ENCODE data around the gene PITPNB.

The PITPNB gene

DNA sequence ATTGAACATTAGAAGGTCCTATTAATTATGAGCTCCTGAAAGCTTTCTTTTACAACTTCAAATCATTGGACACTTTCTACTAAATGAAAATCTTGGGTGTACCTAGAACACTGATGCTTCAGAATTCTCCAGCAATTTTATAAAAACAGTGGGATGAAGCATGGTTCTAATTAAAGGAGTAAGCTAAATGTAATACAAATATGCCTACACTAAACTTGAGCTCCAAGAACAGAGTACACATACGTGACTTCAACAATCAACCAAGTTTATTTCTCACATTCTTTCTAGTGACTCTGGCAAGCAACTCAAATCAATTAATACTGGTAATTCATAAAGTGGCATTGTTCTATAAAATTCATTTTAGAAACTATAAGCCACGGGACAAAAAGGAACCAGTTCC lies 55.5 kb downstream of the PITPNB start:
- Histone ChIP-seq H3K36me3 (ENCODE audit: control insufficient read depth in 1 of 2, insufficient read depth in 2 of 2, low read length in 2 of 2) (peaks cover 3 to 25% of the 10 kb centered on the region in 2 donors), H3K9ac (ENCODE audit: low read depth in 1 of 2, low read length in 2 of 2) (no peak overlapping the region), H3K4me3 (ENCODE audit: low read depth in 1 of 2, low read length in 2 of 2) (no peak overlapping the region), H3K4me1 (ENCODE audit: control insufficient read depth in 1 of 2, insufficient read depth in 2 of 2, low read length in 2 of 2) (peaks cover 17 to 51% of the 10 kb centered on the region in 2 donors), H3K27ac (ENCODE audit: low read depth, low read length) (no peak overlapping the region), H3K9me3 (ENCODE audit: control insufficient read depth in 1 of 2, low read length in 2 of 2) (no peaks in the 10 kb centered on the region), H3K27me3 (ENCODE audit: control insufficient read depth in 1 of 2, insufficient read depth in 2 of 2, low read length in 2 of 2) (no peaks in the 10 kb centered on the region)

DNA sequence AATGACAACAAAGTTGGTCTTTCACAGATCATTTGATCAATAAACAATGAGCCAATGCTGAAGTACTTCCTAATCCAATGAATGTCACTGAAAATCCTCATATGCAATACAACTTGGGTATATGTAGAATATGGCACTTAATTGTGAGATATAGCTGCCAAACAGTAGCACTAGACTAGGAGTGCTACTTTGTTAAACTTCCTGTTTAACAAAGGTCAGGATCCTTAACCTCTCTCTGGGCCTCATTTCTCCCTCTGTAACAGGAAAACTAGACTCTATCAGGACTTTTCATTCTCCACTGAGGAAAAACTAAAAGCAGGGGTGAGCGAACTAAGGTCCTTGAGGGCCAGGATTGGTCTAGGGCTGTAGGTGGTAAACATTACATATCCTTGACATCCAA lies 56.1 kb downstream of the PITPNB start:
- Histone ChIP-seq H3K4me3 (ENCODE audit: low read depth in 1 of 2, low read length in 2 of 2) (no peak overlapping the region), H3K36me3 (ENCODE audit: control insufficient read depth in 1 of 2, insufficient read depth in 2 of 2, low read length in 2 of 2) (peaks cover 3 to 30% of the 10 kb centered on the region in 2 donors), H3K9ac (ENCODE audit: low read depth in 1 of 2, low read length in 2 of 2) (no peak overlapping the region), H3K27me3 (ENCODE audit: control insufficient read depth in 1 of 2, insufficient read depth in 2 of 2, low read length in 2 of 2) (no peaks in the 10 kb centered on the region), H3K27ac (ENCODE audit: low read depth, low read length) (no peak overlapping the region), H3K4me1 (ENCODE audit: control insufficient read depth in 1 of 2, insufficient read depth in 2 of 2, low read length in 2 of 2) (peaks cover 12 to 48% of the 10 kb centered on the region in 2 donors), H3K9me3 (ENCODE audit: control insufficient read depth in 1 of 2, low read length in 2 of 2) (no peaks in the 10 kb centered on the region)

DNA sequence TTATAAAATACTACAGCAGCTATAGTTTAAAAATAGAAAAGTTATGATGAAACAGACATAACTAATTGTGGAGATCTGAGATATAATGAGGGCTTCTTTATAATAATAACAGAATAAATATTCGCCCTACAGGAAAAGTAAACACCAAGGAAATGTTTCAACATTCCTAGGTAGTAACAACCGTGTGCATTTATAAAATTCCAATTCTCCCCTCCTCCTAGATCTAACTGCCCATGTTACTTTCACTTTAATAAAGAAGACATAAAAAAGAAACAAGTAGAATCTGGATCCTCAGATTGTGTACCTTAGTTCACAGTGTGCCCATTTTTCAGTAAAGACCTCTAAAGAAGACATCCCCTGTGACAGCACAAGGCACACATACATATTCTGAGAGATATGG lies 59.7 kb downstream of the PITPNB start:
- Histone ChIP-seq H3K4me1 (ENCODE audit: control insufficient read depth in 1 of 2, insufficient read depth in 2 of 2, low read length in 2 of 2) (peaks cover 10 to 29% of the 10 kb centered on the region in 2 donors), H3K36me3 (ENCODE audit: control insufficient read depth in 1 of 2, insufficient read depth in 2 of 2, low read length in 2 of 2) (peaks cover 18 to 58% of the 10 kb centered on the region in 2 donors), H3K4me3 (ENCODE audit: low read depth in 1 of 2, low read length in 2 of 2) (peak overlapping the region in 1 of 2 donors; percentile 23), H3K9ac (ENCODE audit: low read depth in 1 of 2, low read length in 2 of 2) (peak overlapping the region in 1 of 2 donors; percentile 55), H3K9me3 (ENCODE audit: control insufficient read depth in 1 of 2, low read length in 2 of 2) (no peaks in the 10 kb centered on the region), H3K27ac (ENCODE audit: low read depth, low read length) (no peak overlapping the region), H3K27me3 (ENCODE audit: control insufficient read depth in 1 of 2, insufficient read depth in 2 of 2, low read length in 2 of 2) (no peaks in the 10 kb centered on the region)

DNA sequence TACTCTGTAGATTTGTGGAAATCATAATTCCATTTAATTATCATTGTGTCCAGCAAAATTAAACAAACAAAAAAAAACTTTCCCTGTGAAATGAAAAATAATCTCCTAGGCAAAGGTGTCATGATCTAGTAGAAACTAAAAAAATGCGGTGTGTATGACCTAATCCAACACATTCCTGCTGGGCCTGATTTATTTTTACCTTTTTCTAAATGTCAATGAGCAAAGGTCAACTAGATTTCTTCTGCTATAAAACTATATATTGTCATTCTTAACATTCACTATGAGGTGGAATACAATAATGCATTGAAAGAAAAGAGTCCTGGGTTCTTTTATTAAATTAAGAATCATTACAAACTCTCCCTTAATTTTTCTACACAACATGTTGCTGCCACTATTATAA lies 60.4 kb downstream of the PITPNB start:
- Histone ChIP-seq H3K4me1 (ENCODE audit: control insufficient read depth in 1 of 2, insufficient read depth in 2 of 2, low read length in 2 of 2) (peaks cover 10 to 26% of the 10 kb centered on the region in 2 donors), H3K36me3 (ENCODE audit: control insufficient read depth in 1 of 2, insufficient read depth in 2 of 2, low read length in 2 of 2) (peaks cover 18 to 58% of the 10 kb centered on the region in 2 donors), H3K9ac (ENCODE audit: low read depth in 1 of 2, low read length in 2 of 2) (no peak overlapping the region), H3K27me3 (ENCODE audit: control insufficient read depth in 1 of 2, insufficient read depth in 2 of 2, low read length in 2 of 2) (no peaks in the 10 kb centered on the region), H3K9me3 (ENCODE audit: control insufficient read depth in 1 of 2, low read length in 2 of 2) (no peaks in the 10 kb centered on the region), H3K4me3 (ENCODE audit: low read depth in 1 of 2, low read length in 2 of 2) (no peak overlapping the region), H3K27ac (ENCODE audit: low read depth, low read length) (no peak overlapping the region)

DNA sequence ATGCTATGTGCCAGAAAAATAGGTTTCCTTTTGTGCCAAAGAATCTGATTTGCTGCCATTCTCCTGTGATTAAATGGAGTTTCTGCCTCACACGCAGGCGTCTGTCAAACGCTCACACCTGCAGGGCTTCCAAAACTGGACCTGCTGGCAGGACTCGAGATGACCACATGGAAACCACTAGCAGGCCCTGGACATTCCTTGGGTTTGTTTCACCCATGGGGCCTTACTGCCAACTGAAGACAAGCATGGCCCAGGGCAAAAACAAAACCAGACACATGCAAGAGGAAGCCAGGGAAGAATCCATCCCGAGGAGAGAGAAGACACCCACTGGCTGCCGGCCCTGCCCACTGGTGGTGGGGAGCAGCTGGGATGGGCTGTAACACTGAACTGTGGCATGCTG lies 61.6 kb downstream of the PITPNB start:
- Histone ChIP-seq H3K4me3 (ENCODE audit: low read depth in 1 of 2, low read length in 2 of 2) (no peak overlapping the region), H3K27me3 (ENCODE audit: control insufficient read depth in 1 of 2, insufficient read depth in 2 of 2, low read length in 2 of 2) (no peaks in the 10 kb centered on the region), H3K27ac (ENCODE audit: low read depth, low read length) (no peak overlapping the region)

DNA sequence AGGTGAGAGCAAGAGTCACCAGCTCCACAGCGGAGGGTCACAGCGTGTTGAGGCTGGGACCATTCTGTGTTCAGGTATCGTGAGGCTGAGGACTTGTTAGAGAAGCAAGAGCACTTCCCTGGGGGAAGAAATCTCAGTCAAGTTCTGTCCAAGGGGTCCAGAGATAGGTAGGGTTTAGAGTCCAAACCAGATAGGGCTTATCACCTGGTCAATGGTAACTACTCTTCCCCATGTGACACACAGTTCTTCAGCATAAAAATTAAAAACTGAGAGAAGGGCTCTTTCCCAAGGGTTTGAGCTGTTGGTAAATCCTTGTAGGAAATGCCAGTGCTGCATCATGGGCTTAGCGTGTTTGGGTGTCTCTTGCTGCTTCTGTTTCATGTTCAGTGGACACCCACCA lies 62.7 kb downstream of the PITPNB start:
- Histone ChIP-seq H3K9ac (ENCODE audit: low read depth in 1 of 2, low read length in 2 of 2) (no peak overlapping the region), H3K27ac (ENCODE audit: low read depth, low read length) (no peak overlapping the region), H3K36me3 (ENCODE audit: control insufficient read depth in 1 of 2, insufficient read depth in 2 of 2, low read length in 2 of 2) (peaks cover 25 to 65% of the 10 kb centered on the region in 2 donors)

More for the DNA sequence above, 61.6 kb downstream of the PITPNB start:
- Histone ChIP-seq H3K9me3 (ENCODE audit: control insufficient read depth in 1 of 2, low read length in 2 of 2) (no peaks in the 10 kb centered on the region), H3K36me3 (ENCODE audit: control insufficient read depth in 1 of 2, insufficient read depth in 2 of 2, low read length in 2 of 2) (peaks cover 18 to 63% of the 10 kb centered on the region in 2 donors), H3K4me1 (ENCODE audit: control insufficient read depth in 1 of 2, insufficient read depth in 2 of 2, low read length in 2 of 2) (peaks cover 4 to 15% of the 10 kb centered on the region in 2 donors), H3K9ac (ENCODE audit: low read depth in 1 of 2, low read length in 2 of 2) (no peak overlapping the region)

DNA sequence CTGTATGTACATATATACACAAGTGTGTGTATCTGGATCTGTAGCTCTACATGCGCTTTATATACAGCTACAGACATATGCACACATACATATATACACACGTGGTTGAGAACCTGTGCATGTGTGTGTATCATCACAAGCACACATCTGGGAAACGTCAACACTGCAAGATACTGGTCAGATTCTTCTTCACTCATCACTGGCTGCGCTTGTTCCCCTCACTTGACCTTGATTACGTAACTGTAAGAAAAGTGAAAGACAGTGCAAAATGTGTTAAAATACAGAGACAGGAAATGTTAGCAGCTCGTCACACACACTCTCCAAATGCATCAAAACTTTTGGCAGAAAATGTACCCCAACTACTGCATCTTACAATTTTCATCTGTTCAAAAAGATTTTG lies 65.6 kb downstream of the PITPNB start:
- H3K27me3 ChIP-seq (ENCODE audit: control insufficient read depth in 1 of 2, insufficient read depth in 2 of 2, low read length in 2 of 2) = no peaks in the 10 kb centered on the region
- H3K9me3 ChIP-seq (ENCODE audit: control insufficient read depth in 1 of 2, low read length in 2 of 2) = no peaks in the 10 kb centered on the region
- peaks cover 21 to 81% of the 10 kb centered on the region in 2 donors for H3K36me3 ChIP-seq (ENCODE audit: control insufficient read depth in 1 of 2, insufficient read depth in 2 of 2, low read length in 2 of 2)
- H3K4me1 ChIP-seq (ENCODE audit: control insufficient read depth in 1 of 2, insufficient read depth in 2 of 2, low read length in 2 of 2) = peaks cover 0 to 1% of the 10 kb centered on the region in 2 donors
- H3K4me3 ChIP-seq (ENCODE audit: low read depth in 1 of 2, low read length in 2 of 2) = no peak overlapping the region
- no peak overlapping the region for H3K9ac ChIP-seq (ENCODE audit: low read depth in 1 of 2, low read length in 2 of 2)
- no peak overlapping the region for H3K27ac ChIP-seq (ENCODE audit: low read depth, low read length)

More for the DNA sequence above, 62.7 kb downstream of the PITPNB start:
- H3K27me3 ChIP-seq (ENCODE audit: control insufficient read depth in 1 of 2, insufficient read depth in 2 of 2, low read length in 2 of 2) = no peaks in the 10 kb centered on the region
- no peak overlapping the region for H3K4me3 ChIP-seq (ENCODE audit: low read depth in 1 of 2, low read length in 2 of 2)
- H3K9me3 ChIP-seq (ENCODE audit: control insufficient read depth in 1 of 2, low read length in 2 of 2) = no peaks in the 10 kb centered on the region
- peaks cover 4 to 14% of the 10 kb centered on the region in 2 donors for H3K4me1 ChIP-seq (ENCODE audit: control insufficient read depth in 1 of 2, insufficient read depth in 2 of 2, low read length in 2 of 2)

DNA sequence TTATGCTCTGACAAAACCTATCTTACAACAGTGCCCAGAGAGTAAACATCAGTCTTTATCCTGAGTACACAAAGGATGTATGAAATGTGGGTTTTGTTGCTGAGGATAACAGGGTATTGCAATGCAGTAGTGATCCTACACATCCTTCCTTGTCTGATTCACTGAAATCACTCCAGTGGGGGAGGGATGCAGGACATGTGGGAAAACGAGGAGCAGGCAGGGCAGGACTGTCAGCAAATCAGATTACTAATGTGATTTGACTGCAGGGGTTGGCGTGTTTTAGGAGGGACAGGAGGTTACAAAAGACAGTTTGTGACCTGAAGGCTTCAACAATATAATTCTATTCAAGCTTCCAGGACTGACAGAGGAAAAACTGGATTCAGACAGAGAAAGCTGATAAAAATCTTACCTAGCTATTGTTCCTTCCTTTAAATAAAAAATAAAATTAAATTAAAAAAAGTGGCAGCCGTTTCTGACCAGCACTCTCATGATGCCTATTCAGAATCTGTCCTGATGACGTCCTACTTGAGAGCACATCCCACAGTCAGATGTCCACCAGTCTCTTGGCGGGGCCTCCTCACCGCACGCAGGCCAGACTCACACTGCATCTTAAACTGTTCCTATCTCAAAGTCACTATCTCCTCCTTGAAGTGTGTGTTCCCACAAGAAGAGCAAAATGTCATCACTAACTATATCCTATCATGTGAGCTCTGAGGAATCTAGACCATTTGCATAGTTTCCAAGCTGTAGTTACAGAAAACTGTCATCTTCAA lies 66.9 kb downstream of the PITPNB start:
- no peak overlapping the region for H3K27ac ChIP-seq (ENCODE audit: low read depth, low read length)
- H3K4me3 ChIP-seq (ENCODE audit: low read depth in 1 of 2, low read length in 2 of 2) = no peak overlapping the region
- peaks cover 15 to 76% of the 10 kb centered on the region in 2 donors for H3K36me3 ChIP-seq (ENCODE audit: control insufficient read depth in 1 of 2, insufficient read depth in 2 of 2, low read length in 2 of 2)
- H3K4me1 ChIP-seq (ENCODE audit: control insufficient read depth in 1 of 2, insufficient read depth in 2 of 2, low read length in 2 of 2) = no peaks in the 10 kb centered on the region
- H3K9ac ChIP-seq (ENCODE audit: low read depth in 1 of 2, low read length in 2 of 2) = no peak overlapping the region
- H3K9me3 ChIP-seq (ENCODE audit: control insufficient read depth in 1 of 2, low read length in 2 of 2) = no peaks in the 10 kb centered on the region
- H3K27me3 ChIP-seq (ENCODE audit: control insufficient read depth in 1 of 2, insufficient read depth in 2 of 2, low read length in 2 of 2) = no peaks in the 10 kb centered on the region

DNA sequence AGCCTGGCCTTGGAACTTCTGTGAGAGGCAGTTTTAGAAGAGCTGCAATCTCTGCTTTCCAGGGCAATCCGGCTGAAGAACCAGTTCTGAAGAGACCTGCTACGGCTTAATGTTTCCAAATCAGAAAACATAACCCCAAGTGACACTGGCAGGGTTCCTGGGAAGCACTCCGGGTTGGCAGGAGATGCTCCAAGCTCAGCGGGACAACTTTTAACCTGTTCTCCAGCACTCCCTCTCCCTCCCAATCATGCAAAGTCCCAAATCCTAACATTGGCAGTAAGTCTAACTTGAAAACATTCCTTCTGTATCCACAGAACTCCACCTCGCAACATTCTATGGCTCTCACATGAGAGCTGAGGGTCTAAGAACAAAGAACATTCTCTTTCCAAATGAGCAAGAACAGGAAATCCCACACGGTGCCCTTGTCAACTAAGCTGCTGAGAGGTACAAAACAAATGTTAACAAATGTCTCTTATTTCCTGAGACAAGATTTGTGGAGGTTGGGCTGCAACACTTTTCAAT lies 69.0 kb downstream of the PITPNB start:
- Histone ChIP-seq H3K9me3 (ENCODE audit: control insufficient read depth in 1 of 2, low read length in 2 of 2) (no peaks in the 10 kb centered on the region), H3K36me3 (ENCODE audit: control insufficient read depth in 1 of 2, insufficient read depth in 2 of 2, low read length in 2 of 2) (peaks cover 7 to 63% of the 10 kb centered on the region in 2 donors), H3K9ac (ENCODE audit: low read depth in 1 of 2, low read length in 2 of 2) (no peak overlapping the region), H3K4me3 (ENCODE audit: low read depth in 1 of 2, low read length in 2 of 2) (no peak overlapping the region), H3K27me3 (ENCODE audit: control insufficient read depth in 1 of 2, insufficient read depth in 2 of 2, low read length in 2 of 2) (no peaks in the 10 kb centered on the region), H3K27ac (ENCODE audit: low read depth, low read length) (no peak overlapping the region), H3K4me1 (ENCODE audit: control insufficient read depth in 1 of 2, insufficient read depth in 2 of 2, low read length in 2 of 2) (no peaks in the 10 kb centered on the region)

DNA sequence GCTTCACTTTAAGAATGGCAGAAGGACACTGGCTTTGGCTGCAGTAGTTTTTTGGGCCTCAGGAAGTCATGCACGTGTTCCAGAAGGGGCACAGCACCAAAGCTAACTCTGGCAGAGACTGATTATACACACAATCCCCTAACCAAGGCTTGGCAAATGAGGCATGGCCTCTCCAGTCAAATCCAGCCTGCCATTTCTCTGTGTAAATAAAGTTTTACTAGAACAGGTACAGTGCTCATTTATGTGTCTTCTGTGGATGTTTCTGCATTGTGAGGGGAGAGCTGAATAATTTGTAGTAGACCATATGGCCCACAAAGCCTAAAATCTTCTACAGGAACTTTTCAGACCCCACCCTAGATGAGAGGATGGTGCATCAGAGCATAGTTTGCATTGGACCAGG lies 71.1 kb downstream of the PITPNB start:
- Histone ChIP-seq H3K9ac (ENCODE audit: low read depth in 1 of 2, low read length in 2 of 2) (no peak overlapping the region), H3K4me3 (ENCODE audit: low read depth in 1 of 2, low read length in 2 of 2) (no peak overlapping the region), H3K27me3 (ENCODE audit: control insufficient read depth in 1 of 2, insufficient read depth in 2 of 2, low read length in 2 of 2) (no peaks in the 10 kb centered on the region), H3K36me3 (ENCODE audit: control insufficient read depth in 1 of 2, insufficient read depth in 2 of 2, low read length in 2 of 2) (peaks cover 7 to 53% of the 10 kb centered on the region in 2 donors), H3K9me3 (ENCODE audit: control insufficient read depth in 1 of 2, low read length in 2 of 2) (no peaks in the 10 kb centered on the region), H3K27ac (ENCODE audit: low read depth, low read length) (no peak overlapping the region), H3K4me1 (ENCODE audit: control insufficient read depth in 1 of 2, insufficient read depth in 2 of 2, low read length in 2 of 2) (no peaks in the 10 kb centered on the region)
